ENCODE results near the gene LRP2.

DNA sequence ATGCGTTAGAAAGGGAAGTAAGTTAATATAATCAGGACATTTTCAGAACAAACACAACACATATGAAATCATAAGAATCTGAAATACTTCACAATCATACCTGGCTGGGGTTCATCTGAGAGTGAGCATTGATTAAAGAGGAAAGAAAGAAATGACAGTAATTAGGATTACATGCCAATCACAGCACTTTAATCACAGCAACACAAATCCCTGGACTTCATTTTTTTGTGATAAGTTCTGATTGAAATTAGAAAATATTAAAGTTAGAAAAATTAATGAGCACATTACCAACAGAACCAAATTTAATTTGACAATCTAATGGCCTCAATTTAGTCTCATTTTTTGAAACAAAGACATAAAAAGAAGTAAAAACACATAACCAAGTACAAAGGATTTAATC is 121.9 kb downstream of the LRP2 start:
- TF ChIP-seq, protein P1, sequence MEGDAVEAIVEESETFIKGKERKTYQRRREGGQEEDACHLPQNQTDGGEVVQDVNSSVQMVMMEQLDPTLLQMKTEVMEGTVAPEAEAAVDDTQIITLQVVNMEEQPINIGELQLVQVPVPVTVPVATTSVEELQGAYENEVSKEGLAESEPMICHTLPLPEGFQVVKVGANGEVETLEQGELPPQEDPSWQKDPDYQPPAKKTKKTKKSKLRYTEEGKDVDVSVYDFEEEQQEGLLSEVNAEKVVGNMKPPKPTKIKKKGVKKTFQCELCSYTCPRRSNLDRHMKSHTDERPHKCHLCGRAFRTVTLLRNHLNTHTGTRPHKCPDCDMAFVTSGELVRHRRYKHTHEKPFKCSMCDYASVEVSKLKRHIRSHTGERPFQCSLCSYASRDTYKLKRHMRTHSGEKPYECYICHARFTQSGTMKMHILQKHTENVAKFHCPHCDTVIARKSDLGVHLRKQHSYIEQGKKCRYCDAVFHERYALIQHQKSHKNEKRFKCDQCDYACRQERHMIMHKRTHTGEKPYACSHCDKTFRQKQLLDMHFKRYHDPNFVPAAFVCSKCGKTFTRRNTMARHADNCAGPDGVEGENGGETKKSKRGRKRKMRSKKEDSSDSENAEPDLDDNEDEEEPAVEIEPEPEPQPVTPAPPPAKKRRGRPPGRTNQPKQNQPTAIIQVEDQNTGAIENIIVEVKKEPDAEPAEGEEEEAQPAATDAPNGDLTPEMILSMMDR (IDR thresholded peaks at IDR 0.05), result no peak
- TF ChIP-seq POLR2A (IDR thresholded peaks at IDR 0.05), result no peak
- no peak for TF ChIP-seq POLR2AphosphoS5 (IDR thresholded peaks at IDR 0.05)

Data from upper lobe of left lung (tissue), 4 donors.